ENCODE measurements around the gene KAT7. TPM values are rescaled to one million over a fixed set of nuclear protein-coding genes. Genes with fewer than 3 reads are reported as not detected.

Gene KAT7
- polyA plus RNA-seq, 3 donors = 17.5 to 28.1 (median 18.1) TPM

GRCh38 chr17:49742166-49742638 is 46.3 kb upstream of the KAT7 start:
- H4K20me1 ChIP-seq (ENCODE audit: insufficient read depth, low read length) = no peaks in the 10 kb centered on the region
- Mint-ChIP-seq H3K9me3 (peaks cover 0 to 2% (median 0%) of the 10 kb centered on the region in 7 donors), H3K36me3 (peaks cover 3 to 19% of the 10 kb centered on the region in 2 donors), H3K4me3 (peak overlapping the region; percentile 66 to 90), H3K27ac (peak overlapping the region; percentile 98 to 100 (median 99)), H3K27me3 (ENCODE audit: low read depth in 3 of 3) (peaks cover 0 to 3% (median 2%) of the 10 kb centered on the region in 3 donors), H3K4me1 (peaks cover 87% of the 10 kb centered on the region)
- peak overlapping the region; percentile 68 for H3K9ac ChIP-seq (ENCODE audit: insufficient read depth, low read length, poor library complexity, severe bottlenecking)
- H3K4me2 ChIP-seq (replicated peaks; ENCODE audit: extremely low read depth, low read length, poor library complexity, severe bottlenecking) = peak overlapping the region; percentile 75
- peak overlapping the region in 2 of 3 experiments; percentile 42 to 60 for H3K4me3 ChIP-seq (replicated peaks in 1 of 3; ENCODE audit: low read depth in 2 of 3, low read length in 3 of 3)
- H3K27ac ChIP-seq (ENCODE audit: low read depth in 1 of 2, low read length in 2 of 2) = peak overlapping the region; percentile 94 to 98
- peak in 2 of 3 donors; percentile 44 to 61 for DNase-seq
- no peaks in the 10 kb centered on the region for H3K9me3 ChIP-seq (replicated peaks in 1 of 2; ENCODE audit: control insufficient read depth in 1 of 2, insufficient read depth in 1 of 2, low read length in 2 of 2)
- peaks cover 91 to 94% of the 10 kb centered on the region in 2 donors for H3K4me1 ChIP-seq (ENCODE audit: control insufficient read depth in 1 of 2, insufficient read depth in 2 of 2, low read length in 2 of 2)
- intact Hi-C loops (cut with micrococcal nuclease) = loop anchor here in 1 of 2 donors (5.0 kb wide), 1 partner anchor 35 kb away; the partner anchor contains the start of gene SLC35B1
- TF ChIP-seq, protein P1, sequence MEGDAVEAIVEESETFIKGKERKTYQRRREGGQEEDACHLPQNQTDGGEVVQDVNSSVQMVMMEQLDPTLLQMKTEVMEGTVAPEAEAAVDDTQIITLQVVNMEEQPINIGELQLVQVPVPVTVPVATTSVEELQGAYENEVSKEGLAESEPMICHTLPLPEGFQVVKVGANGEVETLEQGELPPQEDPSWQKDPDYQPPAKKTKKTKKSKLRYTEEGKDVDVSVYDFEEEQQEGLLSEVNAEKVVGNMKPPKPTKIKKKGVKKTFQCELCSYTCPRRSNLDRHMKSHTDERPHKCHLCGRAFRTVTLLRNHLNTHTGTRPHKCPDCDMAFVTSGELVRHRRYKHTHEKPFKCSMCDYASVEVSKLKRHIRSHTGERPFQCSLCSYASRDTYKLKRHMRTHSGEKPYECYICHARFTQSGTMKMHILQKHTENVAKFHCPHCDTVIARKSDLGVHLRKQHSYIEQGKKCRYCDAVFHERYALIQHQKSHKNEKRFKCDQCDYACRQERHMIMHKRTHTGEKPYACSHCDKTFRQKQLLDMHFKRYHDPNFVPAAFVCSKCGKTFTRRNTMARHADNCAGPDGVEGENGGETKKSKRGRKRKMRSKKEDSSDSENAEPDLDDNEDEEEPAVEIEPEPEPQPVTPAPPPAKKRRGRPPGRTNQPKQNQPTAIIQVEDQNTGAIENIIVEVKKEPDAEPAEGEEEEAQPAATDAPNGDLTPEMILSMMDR (IDR thresholded peaks at IDR 0.05) = no peak
- no peak overlapping the region for H2AFZ ChIP-seq (ENCODE audit: insufficient read depth, low read depth, low read length, poor library complexity, severe bottlenecking)
- no peaks in the 10 kb centered on the region for H3K27me3 ChIP-seq (ENCODE audit: control insufficient read depth in 2 of 2, insufficient read depth in 2 of 2, low read length in 2 of 2)
- 30% methylated on average over 1 of the region's 1 CpG for WGBS (ENCODE audit: insufficient coverage)
- H3K36me3 ChIP-seq (replicated peaks in 1 of 2; ENCODE audit: control insufficient read depth in 1 of 2, insufficient read depth in 2 of 2, low read length in 2 of 2) = no peaks in the 10 kb centered on the region
- H3K79me2 ChIP-seq (ENCODE audit: insufficient read depth, low read length) = peaks cover 70% of the 10 kb centered on the region

DNA sequence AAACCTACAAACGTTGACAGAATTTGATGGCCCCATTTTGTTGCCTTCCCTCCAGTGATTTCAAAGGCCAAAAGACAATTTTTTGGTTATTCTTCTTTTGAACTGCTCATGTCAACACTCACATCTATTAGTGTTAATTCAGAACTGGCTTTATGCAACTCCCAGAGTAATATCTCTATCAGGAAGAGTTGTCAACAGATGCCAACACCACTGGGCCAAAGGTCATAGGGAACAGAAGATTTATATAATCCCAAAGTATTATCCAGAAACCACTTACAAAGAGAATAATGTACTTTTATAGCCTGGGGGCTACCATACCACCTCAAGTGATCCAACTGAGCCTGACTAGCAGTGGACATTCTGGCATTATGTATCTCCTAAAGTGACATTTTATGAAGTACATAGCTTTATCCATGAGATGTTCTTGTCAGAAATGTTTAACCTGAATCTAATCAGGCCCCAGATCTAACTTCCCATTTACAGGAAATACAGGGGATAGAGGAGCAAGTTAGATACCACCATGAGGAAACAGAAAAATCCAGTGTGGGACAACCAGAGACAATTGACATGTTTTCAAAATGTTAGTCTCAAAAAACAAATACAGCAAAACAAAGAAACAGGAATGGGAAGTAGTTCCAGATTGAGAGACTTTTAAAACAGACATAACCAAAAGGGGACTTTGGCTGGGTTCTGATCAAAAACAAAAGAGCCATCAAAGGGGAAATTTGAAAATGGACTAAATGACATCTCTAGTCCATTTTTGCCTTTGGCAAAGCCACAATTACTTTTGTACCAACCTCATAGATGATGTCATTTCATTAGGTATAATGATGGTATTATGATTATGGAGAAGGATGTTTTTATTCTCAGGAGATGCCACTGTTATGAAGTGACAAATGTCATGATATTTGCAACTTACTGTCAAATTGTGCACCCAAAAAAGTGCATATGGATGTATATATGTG is 43.0 kb upstream of the KAT7 start:
- H4K20me1 ChIP-seq (ENCODE audit: insufficient read depth, low read length) = peaks cover 5% of the 10 kb centered on the region
- Mint-ChIP-seq H3K4me3 (no peak overlapping the region), H3K4me1 (peaks cover 79% of the 10 kb centered on the region), H3K9me3 (peaks cover 0 to 2% (median 0%) of the 10 kb centered on the region in 7 donors), H3K36me3 (peaks cover 12 to 19% of the 10 kb centered on the region in 2 donors), H3K27ac (peak overlapping the region in 6 of 7 donors; percentile 54 to 89 (median 79)), H3K27me3 (ENCODE audit: low read depth in 3 of 3) (peaks cover 0 to 2% (median 0%) of the 10 kb centered on the region in 3 donors)
- no peak overlapping the region for H3K4me3 ChIP-seq (replicated peaks in 1 of 3; ENCODE audit: low read depth in 2 of 3, low read length in 3 of 3)
- no peak overlapping the region for H3K4me2 ChIP-seq (replicated peaks; ENCODE audit: extremely low read depth, low read length, poor library complexity, severe bottlenecking)
- H3K79me2 ChIP-seq (ENCODE audit: insufficient read depth, low read length) = peaks cover 87% of the 10 kb centered on the region
- H3K9ac ChIP-seq (ENCODE audit: insufficient read depth, low read length, poor library complexity, severe bottlenecking) = no peak overlapping the region
- TF ChIP-seq, protein P1 (IDR thresholded peaks at IDR 0.05) = no peak
- no peaks in the 10 kb centered on the region for H3K27me3 ChIP-seq (ENCODE audit: control insufficient read depth in 2 of 2, insufficient read depth in 2 of 2, low read length in 2 of 2)
- H3K27ac ChIP-seq (ENCODE audit: low read depth in 1 of 2, low read length in 2 of 2) = peak overlapping the region in 1 of 2 donors; percentile 61
- DNase-seq = no peak
- H3K36me3 ChIP-seq (replicated peaks in 1 of 2; ENCODE audit: control insufficient read depth in 1 of 2, insufficient read depth in 2 of 2, low read length in 2 of 2) = peaks cover 2 to 13% of the 10 kb centered on the region in 2 donors
- WGBS (ENCODE audit: insufficient coverage) = no CpG with 5 or more reads among the region's 1 CpG
- intact Hi-C loops (cut with micrococcal nuclease) = no loop called here
- H3K9me3 ChIP-seq (replicated peaks in 1 of 2; ENCODE audit: control insufficient read depth in 1 of 2, insufficient read depth in 1 of 2, low read length in 2 of 2) = no peaks in the 10 kb centered on the region
- H2AFZ ChIP-seq (ENCODE audit: insufficient read depth, low read depth, low read length, poor library complexity, severe bottlenecking) = no peak overlapping the region
- peaks cover 74 to 83% of the 10 kb centered on the region in 2 donors for H3K4me1 ChIP-seq (ENCODE audit: control insufficient read depth in 1 of 2, insufficient read depth in 2 of 2, low read length in 2 of 2)

Measured in CD14-positive monocyte (primary cell).